Activated CD4-positive, alpha-beta T cell treated with anti-CD3 and anti-CD28 coated beads, Interleukin-2, amount 50 U/mL, for 1 hour (primary cell): ENCODE results near the gene DLX2.
A peak's percentile ranks its signal among the peaks of the same experiment; 100 is the strongest.

Experiments used
- DNase-seq: peaks from one replicate; pipeline ENCODE4 v3.0.0-alpha.2; 2020

The DLX2 gene

GRCh38 chr2:172106108-172106961 lies 3.6 kb upstream of the DLX2 start:
- peak; percentile 32 for DNase-seq

DNA sequence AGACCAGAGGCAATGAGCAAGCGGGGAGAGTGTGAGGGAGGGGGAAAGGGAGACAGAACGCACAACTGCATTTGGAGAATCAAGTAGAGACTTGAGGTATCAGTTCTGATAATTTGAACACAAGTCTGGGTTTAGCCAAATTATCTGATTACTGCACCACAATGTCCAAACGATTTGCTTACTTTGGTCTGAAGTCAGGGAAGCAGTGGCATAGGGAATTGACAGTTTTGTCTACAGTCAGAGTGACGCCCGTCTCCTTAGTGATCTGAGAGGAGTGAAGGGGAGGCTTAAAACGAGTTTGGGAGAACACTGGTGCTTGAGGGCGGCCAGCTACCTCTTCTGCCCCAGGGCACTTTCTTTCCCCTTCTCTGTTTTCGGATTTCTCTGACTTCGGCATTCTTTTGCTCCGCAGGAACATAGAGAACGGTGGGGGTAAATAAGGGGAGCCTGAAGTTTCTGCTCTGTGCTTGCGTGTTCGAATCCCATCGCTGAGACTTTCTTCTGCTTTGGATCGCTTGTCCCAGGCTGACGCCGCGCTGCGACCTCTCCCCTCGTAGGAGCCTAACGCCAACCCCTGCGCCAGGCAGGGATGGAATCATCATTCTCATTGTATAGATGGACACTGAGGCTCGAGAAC lies 2.9 kb upstream of the DLX2 start:
- DNase-seq: no peak

GRCh38 chr2:172103471-172104272 lies 972 bp upstream of the DLX2 start:
- peak; percentile 59 for DNase-seq

DNA sequence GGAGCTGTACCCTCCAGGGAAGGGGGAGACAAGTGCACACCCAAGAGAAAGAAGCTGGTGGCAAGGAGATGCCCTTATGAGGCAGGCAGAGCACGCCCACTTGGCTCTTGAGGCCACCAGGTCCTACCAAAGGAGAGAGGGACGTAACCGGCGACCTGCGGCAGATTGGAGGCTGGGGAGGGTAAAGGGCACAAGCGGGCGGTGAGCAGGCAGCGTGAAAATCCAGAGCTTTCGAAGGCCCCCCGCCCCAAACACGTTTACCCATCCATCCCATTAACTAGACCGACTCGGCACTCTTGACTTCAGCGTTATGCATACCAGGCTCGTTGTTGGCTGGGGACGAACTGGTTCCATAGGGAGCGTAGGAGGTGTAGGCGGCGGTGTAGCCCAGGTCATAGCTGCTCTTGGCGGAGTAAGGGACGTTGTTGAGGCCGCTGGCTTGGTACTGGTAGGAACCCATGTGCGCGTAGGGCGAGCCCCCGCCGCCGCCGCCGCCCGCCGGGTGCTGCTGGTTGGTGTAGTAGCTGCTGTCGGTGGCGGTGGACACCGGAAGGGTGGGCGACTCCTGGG lies 794 bp downstream of the DLX2 start:
- no peak for DNase-seq

DNA sequence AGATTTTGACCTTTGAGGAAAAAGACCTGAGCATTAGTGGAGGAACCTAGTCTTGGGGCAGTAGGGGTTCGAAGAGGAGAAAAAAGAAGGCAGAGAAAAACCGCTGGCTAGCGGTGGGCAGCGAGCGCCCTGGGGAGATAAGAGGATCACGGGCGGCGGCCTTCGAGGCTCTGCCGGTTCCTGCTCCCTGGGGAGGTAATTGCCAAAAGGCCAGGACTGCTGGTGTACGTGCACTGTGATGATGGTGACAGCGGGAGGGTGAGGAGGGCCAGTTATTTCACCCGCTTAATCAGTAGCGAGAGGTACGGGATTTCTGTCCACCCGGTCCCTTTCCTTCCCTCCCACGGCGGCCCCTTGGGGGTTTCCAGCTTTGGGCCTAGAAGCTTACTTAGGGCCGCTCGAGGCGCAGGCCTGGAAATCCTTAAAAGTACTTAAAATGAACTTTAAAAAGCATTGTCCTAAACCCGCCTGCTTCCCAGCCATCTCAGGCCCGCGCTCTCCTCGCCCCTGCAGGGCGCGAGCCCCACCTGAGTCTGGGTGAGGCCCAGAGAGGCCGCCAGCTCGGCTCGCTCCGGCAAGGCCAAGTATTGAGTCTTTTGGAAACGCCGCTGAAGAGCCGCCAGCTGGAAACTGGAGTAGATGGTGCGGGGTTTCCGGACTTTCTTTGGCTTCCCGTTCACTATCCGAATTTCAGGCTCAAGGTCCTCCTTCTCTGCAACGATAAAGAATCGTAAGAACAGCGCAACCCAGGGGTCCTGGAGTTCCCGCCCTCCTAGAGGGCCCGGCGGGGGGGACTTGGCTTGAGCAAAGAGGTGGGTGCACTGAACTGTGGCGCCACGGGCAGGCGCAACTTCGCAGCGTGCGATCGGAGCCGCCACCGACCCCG lies 1.5 kb downstream of the DLX2 start:
- no peak for DNase-seq

DNA sequence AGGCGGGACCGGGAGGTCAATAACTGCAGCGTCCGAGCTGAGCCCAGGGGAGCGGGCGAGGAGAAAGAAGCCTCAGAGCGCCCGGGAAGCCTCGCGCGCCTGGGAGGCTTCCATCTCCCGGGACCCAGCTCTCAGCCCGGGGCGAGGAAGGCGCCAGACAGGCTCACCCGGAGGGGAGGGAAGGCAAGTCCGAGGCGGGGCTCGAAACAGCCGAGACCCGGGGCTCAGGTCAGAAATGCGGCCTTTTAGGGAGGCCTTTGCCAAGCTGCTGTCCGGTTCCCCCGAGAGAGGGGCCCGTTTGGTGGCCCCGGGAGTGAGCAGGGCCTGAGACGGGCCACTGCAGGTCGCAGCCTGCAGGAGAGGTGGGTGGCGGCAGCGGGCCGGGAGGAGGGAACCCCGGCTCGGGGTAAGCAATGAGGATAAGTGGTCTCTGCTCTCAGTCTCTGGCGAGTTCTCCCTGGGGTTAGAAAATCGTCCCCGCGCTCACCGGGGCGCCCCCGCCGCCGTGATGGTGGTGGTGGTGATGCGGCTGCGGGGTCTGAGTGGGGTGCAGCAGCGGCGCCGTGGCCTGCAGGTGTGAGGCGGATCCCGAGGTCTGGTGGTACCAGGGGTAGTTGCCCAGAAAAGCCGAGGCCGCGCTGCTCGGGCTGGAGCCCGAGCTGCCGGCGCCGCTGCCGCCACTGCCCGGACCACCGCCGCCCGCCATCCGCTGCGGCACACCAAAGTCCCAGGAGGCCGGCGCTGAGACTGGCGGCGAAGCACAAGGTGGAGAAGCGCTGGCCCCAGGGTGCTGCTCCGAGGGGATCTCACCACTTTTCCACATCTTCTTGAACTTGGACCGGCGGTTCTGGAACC lies 2.4 kb downstream of the DLX2 start:
- no peak for DNase-seq

DNA sequence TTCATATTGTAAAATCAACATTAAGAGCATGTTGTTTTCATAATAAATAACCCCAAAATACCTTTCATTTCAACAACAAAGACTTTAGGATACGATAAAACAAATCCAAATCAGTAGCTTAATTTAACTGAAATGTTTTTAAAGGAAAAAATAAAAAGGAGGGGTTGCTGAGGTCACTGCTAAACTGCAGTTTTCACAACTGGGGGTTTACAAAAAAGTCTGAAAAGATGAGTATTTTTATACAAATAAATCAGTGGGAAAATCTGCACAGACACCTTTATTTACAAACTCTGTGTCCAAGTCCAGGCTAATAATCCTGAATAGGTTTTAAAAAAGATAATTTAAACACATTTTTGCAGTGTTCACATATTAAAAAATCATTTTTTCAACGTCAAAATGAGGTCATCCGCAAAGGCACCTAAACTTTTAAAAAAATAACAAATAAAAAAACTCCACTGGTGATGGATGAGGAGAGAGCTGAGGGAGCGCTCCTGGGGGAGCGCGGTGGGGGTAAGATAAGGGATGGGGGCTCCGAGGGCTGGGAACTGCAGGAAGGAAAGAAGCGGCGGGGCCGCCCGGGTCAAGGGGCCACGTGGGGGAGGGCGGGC lies 3.1 kb downstream of the DLX2 start:
- DNase-seq: no peak

DNA sequence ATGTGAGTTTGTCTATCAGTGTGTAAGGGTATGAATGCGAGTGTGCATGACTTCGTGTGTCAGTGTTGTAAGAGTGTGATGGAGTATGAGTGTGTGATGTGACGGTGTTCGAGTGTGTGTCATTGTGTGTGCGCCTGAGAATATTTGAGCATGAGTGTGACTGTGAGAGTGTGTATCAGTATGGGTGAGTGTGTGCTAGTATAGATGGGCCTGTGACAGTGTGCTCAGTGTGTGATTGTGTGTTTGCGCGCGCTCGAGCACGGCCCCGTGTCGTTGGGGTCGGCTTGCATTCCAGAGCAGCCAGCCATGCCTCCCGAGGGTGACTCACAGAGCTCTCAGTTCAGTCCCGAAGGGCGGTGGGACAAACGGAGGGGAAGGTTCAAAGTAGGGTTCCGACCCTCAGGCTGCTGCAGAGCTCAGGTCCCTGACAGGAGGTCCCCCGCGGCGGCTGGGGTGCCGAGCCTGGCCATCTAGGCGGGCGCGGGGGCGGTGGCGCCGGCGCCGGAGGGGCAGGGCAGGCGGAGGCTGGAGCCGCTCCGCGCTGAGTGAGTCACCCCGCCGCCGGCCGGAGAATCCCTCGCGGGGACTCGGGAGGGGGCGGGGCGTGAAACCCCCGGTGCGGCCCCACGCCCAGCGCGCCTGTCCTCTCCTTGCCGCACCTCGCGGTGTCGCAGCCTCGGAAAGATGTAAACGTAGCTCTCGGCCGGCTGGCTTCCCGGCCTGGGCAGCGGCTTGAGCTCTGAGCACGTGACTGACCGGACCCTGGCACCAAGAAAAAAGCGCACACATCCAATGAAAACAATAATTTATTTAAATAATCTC lies 3.8 kb downstream of the DLX2 start:
- no peak for DNase-seq

DNA sequence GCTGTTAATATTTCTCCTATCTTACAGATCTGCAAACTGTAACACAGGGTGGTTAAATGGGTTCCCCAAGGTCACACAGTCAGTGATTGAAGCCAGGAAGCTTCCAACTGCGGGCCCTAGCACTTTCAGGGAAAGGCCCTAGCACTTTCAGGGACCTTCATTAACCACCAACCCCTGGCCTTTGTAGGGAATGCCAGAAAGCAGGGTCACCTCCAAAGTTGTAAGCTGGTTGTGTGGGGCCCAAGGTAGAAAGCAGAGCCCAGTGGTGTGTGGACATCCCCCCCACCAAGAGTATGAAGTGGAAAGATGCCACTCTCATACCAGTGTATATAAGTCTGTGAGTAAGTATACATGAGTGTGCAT lies 4.4 kb downstream of the DLX2 start:
- no peak for DNase-seq

DNA sequence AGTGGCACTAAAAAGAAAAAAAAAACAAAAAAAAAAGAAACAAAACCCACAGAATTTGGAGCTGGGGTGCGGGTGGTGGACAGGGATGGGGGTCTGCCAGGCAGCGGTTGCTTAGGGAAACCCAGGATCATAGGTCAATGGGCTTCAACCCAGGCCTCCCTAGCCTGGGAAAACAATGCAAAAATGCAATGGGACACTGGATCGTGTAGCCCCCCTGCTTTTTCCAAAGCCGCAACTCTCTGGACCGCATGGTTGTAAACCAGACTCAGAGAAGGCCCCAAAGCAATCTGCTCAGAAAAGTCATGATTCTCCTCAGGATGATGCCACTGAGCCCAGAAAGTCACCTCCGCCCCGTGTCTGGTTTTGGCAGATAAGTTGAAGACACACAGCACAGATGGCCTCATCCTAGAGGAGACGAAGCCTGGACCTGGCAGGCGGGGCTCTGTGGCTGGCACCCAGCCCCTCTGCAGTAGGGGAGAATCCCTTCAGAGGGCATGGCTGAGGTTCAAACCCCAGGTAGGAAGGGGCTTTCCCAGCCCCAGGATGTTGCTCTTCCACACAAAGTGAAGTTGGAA lies 5.1 kb downstream of the DLX2 start:
- DNase-seq: no peak

DNA sequence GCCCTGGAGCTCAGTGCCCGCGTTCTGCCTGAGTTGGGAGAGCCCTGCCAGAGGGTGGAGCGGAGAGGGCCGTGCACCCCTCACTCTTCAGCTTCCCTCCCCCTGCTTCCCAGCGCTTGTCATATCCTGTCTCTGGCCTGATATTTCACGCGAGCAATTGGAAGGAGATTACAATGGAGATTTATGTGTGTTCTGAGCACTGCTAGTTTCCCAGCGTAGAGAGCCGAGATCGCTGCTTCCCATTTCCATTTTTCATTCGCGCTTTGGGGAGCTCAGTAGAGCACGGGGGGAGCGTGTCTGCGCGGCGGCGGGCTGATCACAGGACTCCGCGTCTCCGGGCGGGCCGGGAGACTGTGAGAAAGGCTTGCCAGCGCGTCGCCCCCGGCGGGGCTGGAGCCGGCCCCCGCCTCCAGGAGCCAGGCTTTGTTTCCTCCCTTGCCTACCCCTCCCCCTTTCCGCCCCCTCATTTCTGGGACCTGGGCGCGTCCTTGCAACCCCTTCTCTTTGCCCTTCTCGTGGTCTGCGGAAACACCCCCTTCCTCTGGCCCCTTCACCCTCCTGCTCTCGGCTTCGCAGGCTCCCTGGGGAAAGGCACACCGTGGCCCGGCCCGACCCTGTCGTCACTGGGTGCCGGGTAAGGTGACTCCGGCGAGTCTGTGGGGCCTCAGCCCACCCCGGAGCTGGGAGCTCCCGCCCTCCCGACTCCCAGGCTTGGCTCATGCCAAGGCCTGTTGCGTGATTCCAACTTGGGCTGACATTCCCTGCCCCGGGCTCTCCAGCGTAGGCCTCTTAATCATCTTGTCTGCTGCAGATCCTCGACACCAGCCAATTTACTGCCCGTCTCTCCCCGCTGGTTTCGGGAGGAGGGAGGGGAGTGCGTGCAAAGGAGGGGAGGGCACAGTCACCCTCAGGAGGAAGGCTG lies 5.8 kb downstream of the DLX2 start:
- DNase-seq: no peak

DNA sequence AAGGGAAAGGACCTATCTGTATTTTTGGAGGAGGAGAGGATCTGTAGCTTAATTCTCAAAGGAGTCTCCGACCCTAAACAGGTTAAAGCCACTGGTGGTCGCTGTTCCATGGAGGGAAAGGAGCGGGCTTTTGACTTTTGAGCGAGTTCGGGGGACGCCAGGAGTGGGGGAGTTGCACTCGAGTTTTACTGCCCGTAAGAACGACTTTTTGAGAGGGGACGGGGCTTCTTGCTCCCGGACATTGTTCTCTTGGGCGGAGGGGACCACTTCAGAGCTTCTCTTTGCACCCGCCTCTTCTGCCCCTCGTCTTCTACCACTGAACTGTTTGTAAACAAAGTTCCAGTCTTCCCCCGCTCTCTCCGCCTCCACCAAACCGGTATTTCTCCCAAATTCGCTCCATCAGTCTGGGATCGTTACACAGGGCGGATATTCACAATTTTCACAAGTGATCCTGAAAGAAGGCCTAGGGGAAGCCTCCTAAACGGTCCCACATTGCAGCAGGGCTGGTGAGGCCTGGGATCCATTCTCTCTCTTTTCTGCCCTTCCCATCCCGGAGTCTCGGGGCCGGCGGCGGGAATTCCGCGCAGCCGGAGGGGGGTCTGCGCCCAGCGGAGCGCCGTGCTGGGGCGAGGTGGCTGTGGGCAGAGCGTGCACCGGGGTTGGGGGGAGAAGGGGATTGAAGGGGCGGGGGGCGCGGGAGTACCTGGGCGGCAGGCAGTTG lies 6.6 kb downstream of the DLX2 start:
- DNase-seq: no peak

GRCh38 chr2:172095146-172095904 lies 7.4 kb downstream of the DLX2 start:
- DNase-seq: peak; percentile 66

DNA sequence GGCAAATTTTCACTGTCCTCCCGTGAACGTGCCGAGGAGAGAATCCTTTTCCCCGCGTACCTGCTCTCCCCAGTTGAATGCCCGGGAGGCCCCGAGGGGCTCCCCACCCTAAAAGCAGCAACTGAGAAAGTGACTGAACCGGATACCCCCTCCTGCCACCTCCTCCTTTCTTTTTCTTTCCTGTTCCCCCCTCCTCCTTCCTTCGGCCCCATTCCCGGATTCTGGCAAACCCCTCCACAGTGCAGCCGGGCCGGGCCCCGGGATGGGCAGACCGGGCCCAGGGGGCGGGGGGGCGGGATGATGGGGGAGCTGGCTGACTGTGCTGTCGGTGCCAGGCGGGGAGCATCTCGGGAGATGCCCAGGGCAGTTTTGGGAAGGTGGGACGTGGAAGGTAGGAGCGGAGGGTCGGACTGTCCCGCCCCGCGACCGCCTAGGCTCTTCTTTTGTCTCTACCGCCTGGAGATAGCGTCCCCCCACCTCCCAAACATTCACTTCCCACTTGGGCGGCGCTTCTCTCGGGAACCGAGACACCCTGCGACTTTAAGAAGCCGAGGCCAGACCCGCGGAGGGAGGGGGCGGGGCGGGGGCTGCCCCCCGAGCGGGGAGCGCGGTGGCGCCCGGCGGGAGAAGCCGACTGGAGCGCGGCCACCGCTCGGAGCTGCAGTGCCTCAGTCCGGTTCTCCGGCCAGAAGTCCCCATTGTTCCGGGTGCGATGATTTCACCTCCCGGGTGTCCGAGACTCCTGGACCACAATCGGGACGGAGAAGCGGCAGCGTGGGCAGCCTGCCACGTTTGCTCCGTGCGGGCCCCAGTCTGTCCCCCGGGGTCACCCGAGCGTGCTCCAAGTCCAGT lies 8.2 kb downstream of the DLX2 start:
- no peak for DNase-seq

- no peak for DNase-seq
These were observed 9.0 kb downstream of the DLX2 start for GRCh38 chr2:172093416-172094293.
